GM12878 (cell line): Measurements from ENCODE around the gene KCNH4. TPM values are rescaled to one million over a fixed set of nuclear protein-coding genes. Genes with fewer than 3 reads are reported as not detected.

Experiments
- ATAC-seq: fragments of 200-7000 bp; cut with Tn5 transposase; 3 replicates; pipeline ENCODE4 v1.9.1; 2020; ENCODE audit warnings: mild to moderate bottlenecking, moderate library complexity
- BruUV-seq: library from RNA; stranded (reverse); fragments of 400-500 nt; replicated peaks from 2 replicates; lab custom pipeline; 2021; lab: Mats Ljungman, UMichigan
- CTCF ChIA-PET: fragments of 300-600 bp; sonication (Branson Sonifier 250); formaldehyde crosslinking; extraction: SDS; loops from one replicate; lab custom pipeline; 2021; ENCODE audit warnings: inconsistent platforms; lab: Yijun Ruan, JAX
- POLR2A ChIA-PET: fragments of 350-600 bp; formaldehyde crosslinking; extraction: SDS; loops from one replicate; lab custom pipeline; 2021; ENCODE audit warnings: inconsistent platforms; lab: Charles Lee
- RAD21 ChIA-PET: fragments of 300-600 bp; sonication (Branson Sonifier 250); formaldehyde crosslinking; loops from one replicate; lab custom pipeline; 2023; ENCODE audit warnings: antibody characterized with exemption; ENCODE audit not compliant: unreplicated experiment; lab: Charles Lee
- SMC1A ChIA-PET: fragments of 300-600 bp; sonication (Branson Sonifier 250); formaldehyde crosslinking; loops from one replicate; lab custom pipeline; 2023; ENCODE audit not compliant: unreplicated experiment, uncharacterized antibody; lab: Charles Lee
- DNase-seq: peaks from one replicate; pipeline ENCODE4 v3.0.0-alpha.2; 2011; ENCODE audit warnings: low read depth, low spot score
- FAIRE-seq: peaks from 3 replicates; lab custom pipeline; 2011; peaks lifted over from hg19 to GRCh38; lab: Jason Lieb, UNC
- H2AFZ ChIP-seq: 2 replicates; pipeline ENCODE4 v1.6.0; 2011; ENCODE audit warnings: low read depth, low read length, control low read depth; ENCODE audit not compliant: control insufficient read depth
- H3K27ac ChIP-seq: 2 replicates; pipeline ENCODE4 v1.5.1; 2011; ENCODE audit warnings: control low read depth; ENCODE audit not compliant: control insufficient read depth, insufficient read depth
- H3K27me3 ChIP-seq, 2 experiments: replicated peaks in 1 of 2; 2 replicates each; pipeline versions ENCODE4 v1.6.0 to v1.6.1; 2011; ENCODE audit warnings: low read length in 1 of 2; ENCODE audit not compliant: control insufficient read depth in 2 of 2, insufficient read depth in 2 of 2
- H3K36me3 ChIP-seq, 2 experiments: 2 replicates each; pipeline ENCODE4 v1.5.1; 2011; ENCODE audit warnings: low read length in 1 of 2; ENCODE audit not compliant: control insufficient read depth in 2 of 2, insufficient read depth in 2 of 2
- H3K4me1 ChIP-seq: 2 replicates; pipeline ENCODE4 v1.6.1; 2011; ENCODE audit warnings: mild to moderate bottlenecking, low read length, moderate library complexity, mixed read lengths; ENCODE audit not compliant: control insufficient read depth, insufficient read depth
- H3K4me2 ChIP-seq: 2 replicates; pipeline ENCODE4 v1.6.0; 2011; ENCODE audit warnings: control low read depth; ENCODE audit not compliant: control insufficient read depth, insufficient read depth
- H3K4me3 ChIP-seq: fragments of 200-600 bp; sonication (generic); 2 replicates; pipeline ENCODE4 v1.5.1; 2016
- H3K79me2 ChIP-seq: 2 replicates; pipeline ENCODE4 v1.6.0; 2011; ENCODE audit warnings: low read length; ENCODE audit not compliant: control insufficient read depth, insufficient read depth
- H3K9ac ChIP-seq: 2 replicates; pipeline ENCODE4 v1.8.0; 2011; ENCODE audit warnings: low read length, control low read depth, mixed read lengths; ENCODE audit not compliant: control insufficient read depth, insufficient read depth
- H3K9me3 ChIP-seq: replicated peaks from 3 replicates; pipeline ENCODE4 v1.5.1; 2011; ENCODE audit warnings: mild to moderate bottlenecking, low read length; ENCODE audit not compliant: control insufficient read depth, insufficient read depth
- H4K20me1 ChIP-seq: 2 replicates; pipeline ENCODE4 v1.6.0; 2011; ENCODE audit not compliant: control insufficient read depth, insufficient read depth
- E2F4 ChIP-seq: IDR thresholded peaks from 2 replicates; pipeline ENCODE4 v1.6.1; 2012; ENCODE audit warnings: low read depth, low read length, improper control_type of control experiment
- NFYA ChIP-seq: IDR thresholded peaks from 2 replicates; pipeline ENCODE4 v1.6.1; 2011; ENCODE audit warnings: low read depth, mild to moderate bottlenecking, low read length, improper control_type of control experiment, borderline replicate concordance
- RAD21 ChIP-seq: IDR thresholded peaks from 2 replicates; pipeline ENCODE4 v1.6.1; 2011; ENCODE audit warnings: mild to moderate bottlenecking, low read depth, low read length, moderate library complexity; ENCODE audit not compliant: insufficient read depth
- RELB ChIP-seq: fragments of 450-650 bp; IDR thresholded peaks from 2 replicates; pipeline ENCODE4 v1.6.1; 2017; ENCODE audit warnings: low read depth, mild to moderate bottlenecking, moderate library complexity
- SREBF1 ChIP-seq: IDR thresholded peaks from 2 replicates; pipeline ENCODE4 v1.6.1; 2012; ENCODE audit warnings: mild to moderate bottlenecking, low read length
- SRF ChIP-seq, 2 experiments: IDR thresholded peaks; 2 replicates each; pipeline ENCODE4 v1.6.1; 2011; ENCODE audit warnings: low read depth in 2 of 2, low read length in 2 of 2, mild to moderate bottlenecking in 1 of 2, moderate library complexity in 1 of 2
- WGBS: methylation state at CpG from one replicate; pipeline ENCODE4 v1.1.6; 2016; ENCODE audit warnings: low lambda C conversion rate; ENCODE audit not compliant: insufficient replicate concordance, insufficient coverage; ENCODE audit errors: missing lambda C conversion rate; 5-methylcytosine and 5-hydroxymethylcytosine counted together
- in situ Hi-C: fragments of 300-500 bp; cut with MboI; formaldehyde crosslinking; loops from 9 replicates; pipeline ENCODE4 v1.14.3; 2018; ENCODE audit warnings: mixed read lengths
- intact Hi-C: fragments of 100-400 bp; cut with micrococcal nuclease; formaldehyde crosslinking; loops from one replicate; pipeline ENCODE4 v1.14.2; 2022; ENCODE audit not compliant: unreplicated experiment
- polyA plus RNA-seq, 11 experiments: library from polyadenylated mRNA; depleted of rRNA in 4 of 11; unstranded in 6 of 11; stranded (reverse) in 5 of 11; fragments of >200 nt; fragmentation: Nextera tagmentation in 4 of 11; fragmentation: Illumina TruSeq in 1 of 11; extraction: Ambion mirVana in 4 of 11; extraction: Trizol in 1 of 11; gene quantifications; 1 replicate in 1 of 11; 2 replicates in 10 of 11; pipeline versions ENCODE4 v1.2.1 to v1.2.3, GENCODE V29; 2011 to 2016; ENCODE audit warnings: inconsistent platforms in 2 of 11, missing spikeins in 2 of 11, low read depth in 1 of 11
- total RNA-seq, 4 experiments: library from RNA; depleted of rRNA in 3 of 4; stranded (reverse); fragments of >200 nt in 3 of 4; fragmentation: Illumina TruSeq in 1 of 4; extraction: Trizol in 1 of 4; gene quantifications; 2 replicates each; pipeline versions ENCODE4 v1.2.1 to v1.2.3, GENCODE V29; 2013 to 2021

KCNH4 gene
- total and polyA plus RNA-seq, 10 of the 15 experiments (the other 5 are each of a cell fraction or from before 2014, with no cell fraction given): 0.03 to 0.88 (median 0.10) TPM; not detected in 2

- TF ChIP-seq RELB (peak; percentile 77), RAD21 (peak; percentile 86)
These were observed 64.1 kb downstream of the KCNH4 start (continued) for GRCh38 chr17:42116705-42117396.

GRCh38 chr17:42114118-42114517 is 66.8 kb downstream of the KCNH4 start:
- ChIA-PET RAD21 (interaction anchor here (1.0 to 2.7 kb wide), 6 partner anchors 65 to 196 kb away, joined by 4 to 16 read pairs (median 8); partner anchors contain the start of genes ACLY, CNP, DNAJC7 and KCNH4), CTCF (interaction anchor here (0.9 to 7.5 kb wide), 9 partner anchors 11 to 150 kb away, joined by 3 to 61 read pairs (median 9); partner anchors contain the start of genes DNAJC7 and GHDC)

More at GRCh38 chr17:42114118-42114517, 66.8 kb downstream of the KCNH4 start:
- H3K27ac ChIP-seq: no peak overlapping the region
- H3K9ac ChIP-seq: no peak overlapping the region
- H3K27me3 ChIP-seq: no peaks in the 10 kb centered on the region
- in situ Hi-C loops: loop anchor here (5.0 kb wide), 2 partner anchors 92 to 152 kb away; partner anchors contain the start of gene NKIRAS2
- peaks cover 5 to 6% of the 10 kb centered on the region in 2 experiments; a peak in 2 of 4 replicates for H3K36me3 ChIP-seq
- SMC1A ChIA-PET: interaction anchor here (1.1 to 3.4 kb wide), 5 partner anchors 48 to 148 kb away, joined by 3 to 17 read pairs (median 16); partner anchors contain the start of genes CNP and KCNH4
- no peaks in the 10 kb centered on the region; the same call in 2 of the 3 replicates for H3K9me3 ChIP-seq
- ATAC-seq: no peak
- FAIRE-seq: no peak
- BruUV-seq: no TSS peak
- POLR2A ChIA-PET: interaction anchor here (0.6 to 3.5 kb wide), 5 partner anchors 10 to 97 kb away, joined by 3 to 23 read pairs (median 4); partner anchors contain the start of genes DNAJC7 and NKIRAS2
- no peak for DNase-seq
- no peaks in the 10 kb centered on the region for H4K20me1 ChIP-seq
- WGBS: 93% methylated on average over 9 of the region's 9 CpGs
- no peak overlapping the region for H2AFZ ChIP-seq
- H3K4me1 ChIP-seq: peaks cover 35% of the 10 kb centered on the region
- intact Hi-C loops: no loop called here
- TF ChIP-seq NFYA (no peak), SRF (IDR thresholded peaks at IDR 0.05; ENCODE audit: low read depth in 2 of 2, low read length in 2 of 2) (no peak), E2F4 (no peak), SREBF1 (no peak)
- H3K79me2 ChIP-seq: peaks cover 13% of the 10 kb centered on the region
- no peak overlapping the region for H3K4me2 ChIP-seq
- H3K4me3 ChIP-seq: no peak overlapping the region
